Caco-2 (cell line): ENCODE results near the gene TENM3. TPM values are rescaled to one million over a fixed set of nuclear protein-coding genes. Genes with fewer than 3 reads are reported as not detected.

Source experiments
- BruUV-seq: library from RNA; stranded (reverse); fragments of 400-500 nt; replicated peaks from 2 replicates; lab custom pipeline; 2021; lab: Mats Ljungman, UMichigan
- CTCF ChIA-PET: fragments of 300-600 bp; sonication (Branson Sonifier 250); formaldehyde crosslinking; loops from one replicate; lab custom pipeline; 2022; ENCODE audit warnings: antibody characterized with exemption; lab: Charles Lee
- POLR2A ChIA-PET: fragments of 300-600 bp; sonication (Branson Sonifier 250); formaldehyde crosslinking; loops from one replicate; lab custom pipeline; 2022; ENCODE audit warnings: antibody characterized with exemption; lab: Charles Lee
- DNase-seq, 2 experiments: peaks; one replicate each; pipeline versions ENCODE4 v3.0.0 to v3.0.0-alpha.2; 2020 to 2022
- H3K27me3 ChIP-seq: replicated peaks from 2 replicates; pipeline ENCODE4 v1.6.0; 2011; ENCODE audit warnings: low read length; ENCODE audit not compliant: control insufficient read depth, insufficient read depth
- H3K36me3 ChIP-seq: 2 replicates; pipeline ENCODE4 v1.5.1; 2011; ENCODE audit warnings: low read length; ENCODE audit not compliant: control insufficient read depth, insufficient read depth
- H3K4me1 ChIP-seq: fragments of 250-450 bp; sonication (Bioruptor Pico); 2 replicates; pipeline ENCODE4 v1.5.1; 2020; ENCODE audit warnings: mild to moderate bottlenecking
- H3K4me3 ChIP-seq: 2 replicates; pipeline ENCODE4 v1.5.1; 2011; ENCODE audit warnings: low read depth, mild to moderate bottlenecking, control low read depth, low read length
- H3K9me3 ChIP-seq: fragments of 250-450 bp; sonication (Bioruptor Pico); 2 replicates; pipeline ENCODE4 v1.5.1; 2020; ENCODE audit warnings: mild to moderate bottlenecking, moderate library complexity
- H3K27ac Mint-ChIP-seq: one replicate; pipeline ENCODE4 v1.8.0; 2022; ENCODE audit warnings: mixed read lengths; ENCODE audit not compliant: unreplicated experiment
- H3K27me3 Mint-ChIP-seq: one replicate; pipeline ENCODE4 v1.8.0; 2022; ENCODE audit warnings: mixed read lengths; ENCODE audit not compliant: insufficient read depth, unreplicated experiment
- H3K36me3 Mint-ChIP-seq: one replicate; pipeline ENCODE4 v1.8.0; 2022; ENCODE audit warnings: mild to moderate bottlenecking, mixed read lengths; ENCODE audit not compliant: insufficient read depth, unreplicated experiment
- H3K4me1 Mint-ChIP-seq: one replicate; pipeline ENCODE4 v1.8.0; 2022; ENCODE audit warnings: low read depth, mixed read lengths; ENCODE audit not compliant: unreplicated experiment
- H3K4me3 Mint-ChIP-seq: one replicate; pipeline ENCODE4 v1.8.0; 2022; ENCODE audit warnings: mild to moderate bottlenecking, moderate library complexity, mixed read lengths; ENCODE audit not compliant: unreplicated experiment
- H3K9me3 Mint-ChIP-seq: one replicate; pipeline ENCODE4 v1.8.0; 2022; ENCODE audit warnings: mixed read lengths; ENCODE audit not compliant: unreplicated experiment
- CTCF ChIP-seq, 2 experiments: fragments of 200-600 bp in 1 of 2; IDR thresholded peaks; 1 replicate in 1 of 2; 2 replicates in 1 of 2; pipeline versions ENCODE4 v1.5.1 to v1.8.0; 2011 to 2022; ENCODE audit warnings: antibody characterized with exemption in 1 of 2, control low read depth in 1 of 2, inconsistent platforms in 1 of 2, low read depth in 1 of 2, low read length in 1 of 2, mild to moderate bottlenecking in 1 of 2, moderate library complexity in 1 of 2; ENCODE audit not compliant: insufficient read depth in 1 of 2, severe bottlenecking in 1 of 2, unreplicated experiment in 1 of 2
- intact Hi-C: fragments of 100-400 bp; cut with micrococcal nuclease; formaldehyde crosslinking; loops from one replicate; pipeline ENCODE4 v1.10.0; 2022; ENCODE audit not compliant: unreplicated experiment
- total RNA-seq: library from RNA; stranded (reverse); gene quantifications from 2 replicates; pipeline ENCODE4 v1.2.3, GENCODE V29; 2022

Gene TENM3
- total RNA-seq, 1 experiment from 2014 or later, result 94.7 TPM

DNA sequence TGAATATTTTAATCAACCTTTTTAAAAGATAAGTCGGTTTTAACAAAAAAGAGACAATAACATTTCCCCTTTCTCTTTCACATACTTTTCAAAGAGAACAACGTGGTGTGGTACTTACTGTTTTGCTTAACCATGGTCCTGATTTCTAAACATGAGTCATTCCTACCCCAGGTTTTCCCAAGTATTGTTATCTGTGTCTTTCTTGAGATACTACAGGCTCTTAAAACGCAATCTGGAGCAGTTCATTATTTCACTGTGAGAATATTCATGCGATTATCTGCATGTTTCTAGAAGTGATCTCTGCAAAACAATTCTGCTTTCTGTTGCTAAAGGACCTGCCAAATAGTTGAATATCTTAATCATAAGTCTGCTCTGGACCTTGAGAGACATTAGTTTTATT, 127.3 kb downstream of the TENM3 start:
- Histone ChIP-seq H3K36me3 (no peaks in the 10 kb centered on the region), H3K27me3 (no peaks in the 10 kb centered on the region), H3K4me3 (no peak overlapping the region), H3K9me3 (no peaks in the 10 kb centered on the region), H3K4me1 (peaks cover 5% of the 10 kb centered on the region)
- Mint-ChIP-seq H3K4me1 (peaks cover 27% of the 10 kb centered on the region), H3K36me3 (peaks cover 18% of the 10 kb centered on the region), H3K27me3 (no peaks in the 10 kb centered on the region), H3K4me3 (no peak overlapping the region), H3K9me3 (no peaks in the 10 kb centered on the region), H3K27ac (no peak overlapping the region)
- no peak for DNase-seq
- intact Hi-C loops, result no loop called here
- ChIA-PET POLR2A (no interaction called here), CTCF (no interaction called here)
- BruUV-seq, result no TSS peak
- TF ChIP-seq CTCF (IDR thresholded peaks at IDR 0.05; ENCODE audit: insufficient read depth in 1 of 2, low read depth in 1 of 2, low read length in 1 of 2, severe bottlenecking in 1 of 2, unreplicated experiment in 1 of 2), result no peak

- no peak overlapping the region for H3K4me3 Mint-ChIP-seq
- H3K36me3 Mint-ChIP-seq, result peaks cover 44% of the 10 kb centered on the region
- TF ChIP-seq CTCF (IDR thresholded peaks at IDR 0.05; ENCODE audit: insufficient read depth in 1 of 2, low read depth in 1 of 2, low read length in 1 of 2, severe bottlenecking in 1 of 2, unreplicated experiment in 1 of 2), result no peak
- H3K27me3 ChIP-seq, result no peaks in the 10 kb centered on the region
- peaks cover 9% of the 10 kb centered on the region for H3K9me3 Mint-ChIP-seq
- ChIA-PET CTCF (no interaction called here), POLR2A (no interaction called here)
- BruUV-seq, result no TSS peak
- no peaks in the 10 kb centered on the region for H3K9me3 ChIP-seq
- H3K27me3 Mint-ChIP-seq, result no peaks in the 10 kb centered on the region
- H3K4me1 Mint-ChIP-seq, result peaks cover 9% of the 10 kb centered on the region
- no peaks in the 10 kb centered on the region for H3K4me1 ChIP-seq
- intact Hi-C loops, result no loop called here
- H3K4me3 ChIP-seq, result no peak overlapping the region
- H3K36me3 ChIP-seq, result no peaks in the 10 kb centered on the region
- H3K27ac Mint-ChIP-seq, result no peak overlapping the region
- DNase-seq, result no peak
Observed at GRCh38 chr4:182380771-182381181, 137.6 kb downstream of the TENM3 start.

DNA sequence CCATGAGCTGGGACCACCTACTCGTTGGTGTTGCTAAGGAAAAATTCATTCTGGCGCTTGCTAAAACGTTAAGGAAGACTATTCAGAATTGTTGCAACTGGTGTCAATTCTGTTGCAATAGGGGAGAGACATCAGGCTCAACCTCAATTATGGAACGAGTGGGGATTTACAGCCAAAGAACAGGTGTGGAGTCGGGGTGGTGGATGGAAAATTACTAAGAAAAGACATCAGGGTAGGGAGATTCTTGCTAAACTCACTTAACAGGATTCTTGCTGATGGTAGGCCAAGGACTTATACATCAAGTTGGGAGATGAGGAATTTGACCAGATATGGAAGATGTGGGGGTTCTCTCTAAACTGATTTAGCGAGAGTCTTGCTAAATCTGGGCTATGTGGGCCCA, 139.7 kb downstream of the TENM3 start:
- Mint-ChIP-seq H3K36me3 (peaks cover 51% of the 10 kb centered on the region), H3K27me3 (no peaks in the 10 kb centered on the region), H3K4me1 (peaks cover 9% of the 10 kb centered on the region), H3K9me3 (peaks cover 8% of the 10 kb centered on the region), H3K4me3 (no peak overlapping the region), H3K27ac (no peak overlapping the region)
- H3K36me3 ChIP-seq, result no peaks in the 10 kb centered on the region
- ChIA-PET CTCF (no interaction called here), POLR2A (no interaction called here)
- H3K27me3 ChIP-seq, result no peaks in the 10 kb centered on the region
- intact Hi-C loops, result no loop called here
- no peaks in the 10 kb centered on the region for H3K9me3 ChIP-seq
- no peak for DNase-seq
- no TSS peak for BruUV-seq
- H3K4me3 ChIP-seq, result no peak overlapping the region
- H3K4me1 ChIP-seq, result no peaks in the 10 kb centered on the region
- TF ChIP-seq CTCF (IDR thresholded peaks at IDR 0.05; ENCODE audit: insufficient read depth in 1 of 2, low read depth in 1 of 2, low read length in 1 of 2, severe bottlenecking in 1 of 2, unreplicated experiment in 1 of 2), result no peak
